HepG2 (cell line): ENCODE measurements around the gene SH2D7. TPM values are rescaled to one million over a fixed set of nuclear protein-coding genes. Genes with fewer than 3 reads are reported as not detected.

Experiments used
- ATAC-seq: fragments of 200-7000 bp; cut with Tn5 transposase; 3 replicates; pipeline ENCODE4 v1.9.1; 2020; ENCODE audit warnings: mild to moderate bottlenecking, moderate library complexity
- BruUV-seq: library from RNA; stranded (reverse); fragments of 400-500 nt; replicated peaks from 2 replicates; lab custom pipeline; 2021; lab: Mats Ljungman, UMichigan
- CTCF ChIA-PET: fragments of 300-600 bp; formaldehyde crosslinking; extraction: SDS; loops from one replicate; lab custom pipeline; 2021; ENCODE audit warnings: low total read pairs, inconsistent platforms, low intra/inter-chr PET ratio; lab: Yijun Ruan, JAX
- POLR2A ChIA-PET: fragments of 350-600 bp; sonication (Branson Sonifier 250); formaldehyde crosslinking; loops from one replicate; lab custom pipeline; 2020; ENCODE audit warnings: antibody characterized with exemption, inconsistent platforms; lab: Yijun Ruan, JAX
- DNase-seq: peaks from one replicate; pipeline ENCODE4 v3.0.0-alpha.2; 2015; ENCODE audit warnings: low spot score
- FAIRE-seq: peaks from 3 replicates; lab custom pipeline; 2011; peaks lifted over from hg19 to GRCh38; lab: Jason Lieb, UNC
- H2AFZ ChIP-seq: one replicate; pipeline ENCODE4 v1.6.1; 2011; ENCODE audit warnings: low read length, inconsistent platforms
- H3K27ac ChIP-seq: fragments of 300-600 bp; 3 replicates; pipeline ENCODE4 v1.8.0; 2011; ENCODE audit warnings: mixed run types, mild to moderate bottlenecking, mixed read lengths, low read length, inconsistent platforms; ENCODE audit not compliant: insufficient read depth; ENCODE audit errors: extremely low read length
- H3K27me3 ChIP-seq, 2 experiments: fragments of 200-600 bp in 1 of 2; 2 replicates in 1 of 2; 3 replicates in 1 of 2; pipeline versions ENCODE4 v1.6.0 to v1.8.0; 2011; ENCODE audit warnings: low read length in 2 of 2, mild to moderate bottlenecking in 2 of 2, moderate library complexity in 2 of 2, inconsistent platforms in 1 of 2; ENCODE audit not compliant: insufficient read depth in 2 of 2, control insufficient read depth in 1 of 2
- H3K36me3 ChIP-seq, 2 experiments: fragments of 200-600 bp in 1 of 2; replicated peaks in 1 of 2; 2 replicates in 1 of 2; 3 replicates in 1 of 2; pipeline versions ENCODE4 v1.5.1 to v1.8.0; 2011; ENCODE audit warnings: low read length in 2 of 2, inconsistent platforms in 1 of 2; ENCODE audit not compliant: insufficient read depth in 2 of 2, control insufficient read depth in 1 of 2
- H3K4me1 ChIP-seq: 2 replicates; pipeline ENCODE4 v1.5.1; 2012; ENCODE audit warnings: low read length, inconsistent platforms; ENCODE audit not compliant: insufficient read depth
- H3K4me2 ChIP-seq: 2 replicates; pipeline ENCODE4 v1.6.0; 2011; ENCODE audit warnings: low read depth, low read length, inconsistent platforms
- H3K4me3 ChIP-seq, 3 experiments: fragments of 200-600 bp in 1 of 3; sonication (generic), shearing (Covaris generic) in 1 of 3; replicated peaks in 1 of 3; 2 replicates each; pipeline ENCODE4 v1.5.1; 2011 to 2016; ENCODE audit warnings: low read length in 3 of 3, inconsistent platforms in 2 of 3, low read depth in 2 of 3, mild to moderate bottlenecking in 2 of 3, control low read depth in 1 of 3, mixed read lengths in 1 of 3; ENCODE audit not compliant: insufficient read depth in 1 of 3
- H3K79me2 ChIP-seq: one replicate; pipeline ENCODE4 v1.6.1; 2011; ENCODE audit warnings: low read length, inconsistent platforms; ENCODE audit not compliant: insufficient read depth
- H3K9ac ChIP-seq: 2 replicates; pipeline ENCODE4 v1.6.0; 2011; ENCODE audit warnings: mild to moderate bottlenecking, low read depth, low read length, inconsistent platforms; ENCODE audit not compliant: insufficient read depth
- H3K9me3 ChIP-seq: 2 replicates; pipeline ENCODE4 v1.5.1; 2012; ENCODE audit warnings: mild to moderate bottlenecking, low read length
- H4K20me1 ChIP-seq: 2 replicates; pipeline ENCODE4 v1.6.0; 2011; ENCODE audit warnings: inconsistent platforms, mild to moderate bottlenecking, low read length, moderate library complexity; ENCODE audit not compliant: insufficient read depth
- CBFB ChIP-seq: sonication (generic); formaldehyde crosslinking; IDR thresholded peaks from 2 replicates; pipeline ENCODE4 v1.4.0; 2020; ENCODE audit warnings: missing genetic modification reagents
- MAF1 ChIP-seq: sonication (generic); formaldehyde crosslinking; IDR thresholded peaks from 2 replicates; pipeline ENCODE4 v1.5.0; 2020; ENCODE audit warnings: missing genetic modification reagents, borderline replicate concordance
- MLXIP ChIP-seq: sonication (generic); formaldehyde crosslinking; IDR thresholded peaks from 2 replicates; pipeline ENCODE4 v1.9.0; 2021; ENCODE audit warnings: missing genetic modification reagents, borderline replicate concordance
- NFIB ChIP-seq: sonication (generic); formaldehyde crosslinking; IDR thresholded peaks from 2 replicates; pipeline ENCODE4 v1.9.0; 2021; ENCODE audit warnings: missing genetic modification reagents, mild to moderate bottlenecking, borderline replicate concordance
- NR2C2 ChIP-seq: sonication (generic); formaldehyde crosslinking; IDR thresholded peaks from 2 replicates; pipeline ENCODE4 v1.4.0; 2020; ENCODE audit warnings: missing genetic modification reagents, mild to moderate bottlenecking, moderate library complexity, borderline replicate concordance
- POLR2A ChIP-seq, 2 experiments: IDR thresholded peaks; 2 replicates each; pipeline ENCODE4 v1.6.1; 2011; ENCODE audit warnings: low read depth in 2 of 2, low read length in 2 of 2, mild to moderate bottlenecking in 1 of 2, moderate library complexity in 1 of 2; ENCODE audit not compliant: insufficient read depth in 1 of 2
- SIX1 ChIP-seq: sonication (generic); formaldehyde crosslinking; IDR thresholded peaks from 2 replicates; pipeline ENCODE4 v1.4.0; 2020; ENCODE audit warnings: missing genetic modification reagents, borderline replicate concordance
- ZBTB3 ChIP-seq: sonication (generic); formaldehyde crosslinking; IDR thresholded peaks from 2 replicates; pipeline ENCODE4 v1.4.0; 2020; ENCODE audit warnings: low read depth, mild to moderate bottlenecking, moderate library complexity, missing genetic modification reagents, borderline replicate concordance
- ZNF564 ChIP-seq: sonication (generic); formaldehyde crosslinking; IDR thresholded peaks from 2 replicates; pipeline ENCODE4 v1.8.1; 2023; ENCODE audit warnings: mild to moderate bottlenecking, missing genetic modification reagents
- ZNF580 ChIP-seq: IDR thresholded peaks from 2 replicates; pipeline ENCODE4 v1.6.1; 2016; ENCODE audit warnings: low read depth, borderline replicate concordance
- ZNF737 ChIP-seq: sonication (generic); formaldehyde crosslinking; IDR thresholded peaks from 2 replicates; pipeline ENCODE4 v1.5.0; 2020; ENCODE audit warnings: missing genetic modification reagents, mild to moderate bottlenecking, borderline replicate concordance
- ZNF770 ChIP-seq: sonication (generic); formaldehyde crosslinking; IDR thresholded peaks from 2 replicates; pipeline ENCODE4 v1.5.0; 2020; ENCODE audit warnings: mild to moderate bottlenecking, missing genetic modification reagents
- WGBS: methylation state at CpG from one replicate; pipeline ENCODE4 v1.1.6; 2017; ENCODE audit warnings: low lambda C conversion rate; 5-methylcytosine and 5-hydroxymethylcytosine counted together
- in situ Hi-C: cut with HindIII; loops from 2 replicates; pipeline ENCODE4 v1.10.0; 2017; ENCODE audit warnings: low pct_unique_long_range_greater_than_20kb; ENCODE audit not compliant: extremely low pct_ligation_motif_present
- intact Hi-C: fragments of 100-400 bp; cut with micrococcal nuclease; formaldehyde crosslinking; loops from one replicate; pipeline ENCODE4 v1.10.0; 2022; ENCODE audit not compliant: unreplicated experiment
- polyA plus RNA-seq, 8 experiments: library from polyadenylated mRNA; depleted of rRNA in 3 of 8; stranded (reverse) in 7 of 8; unstranded in 1 of 8; fragments of >200 nt; fragmentation: Illumina TruSeq in 4 of 8; extraction: Trizol in 4 of 8; gene quantifications; 2 replicates each; pipeline versions ENCODE4 v1.2.1 to v1.2.3, GENCODE V29; 2011 to 2016; ENCODE audit warnings: low read depth in 4 of 8, missing spikeins in 1 of 8, mixed read lengths in 1 of 8; ENCODE audit not compliant: insufficient read depth in 1 of 8
- total RNA-seq, 5 experiments: library from RNA; depleted of rRNA; stranded (reverse); fragments of >200 nt; fragmentation: Illumina TruSeq; extraction: Trizol; gene quantifications; 2 replicates each; pipeline ENCODE4 v1.2.3, GENCODE V29; 2016; ENCODE audit warnings: low read depth in 1 of 5

The SH2D7 gene
- total and polyA plus RNA-seq, 2 of the 13 experiments (the other 11 are each of a cell fraction or from before 2014, with no cell fraction given): not detected

- FAIRE-seq: no peak
- in situ Hi-C loops (no loop called here), intact Hi-C loops (no loop called here)
- no peak for TF ChIP-seq NFIB (CRISPR knock-in tag)
- no peaks in the 10 kb centered on the region for H4K20me1 ChIP-seq
- 86% methylated on average over 5 of the region's 5 CpGs for WGBS
- CTCF ChIA-PET: no interaction called here
- POLR2A ChIA-PET: no interaction called here
- H3K4me2 ChIP-seq: no peak overlapping the region
- H3K27ac ChIP-seq: no peak overlapping the region
- H3K4me1 ChIP-seq: 0 out of 2 replicates have a peak, but pooled peaks cover 14% of the 10 kb centered on the region
- H3K36me3 ChIP-seq: peaks cover 3 to 12% of the 10 kb centered on the region in 2 experiments; a peak in 3 of 5 replicates
- H3K79me2 ChIP-seq: no peaks in the 10 kb centered on the region
- no peak overlapping the region for H3K4me3 ChIP-seq
- no TSS peak for BruUV-seq
- H3K27me3 ChIP-seq: no peaks in the 10 kb centered on the region
- no peak overlapping the region for H2AFZ ChIP-seq
- no peaks in the 10 kb centered on the region for H3K9me3 ChIP-seq
- ATAC-seq: no peak
- H3K9ac ChIP-seq: no peak overlapping the region
- no peak for DNase-seq
These were observed 47.8 kb upstream of the SH2D7 start for GRCh38 chr15:78044407-78045155.

DNA sequence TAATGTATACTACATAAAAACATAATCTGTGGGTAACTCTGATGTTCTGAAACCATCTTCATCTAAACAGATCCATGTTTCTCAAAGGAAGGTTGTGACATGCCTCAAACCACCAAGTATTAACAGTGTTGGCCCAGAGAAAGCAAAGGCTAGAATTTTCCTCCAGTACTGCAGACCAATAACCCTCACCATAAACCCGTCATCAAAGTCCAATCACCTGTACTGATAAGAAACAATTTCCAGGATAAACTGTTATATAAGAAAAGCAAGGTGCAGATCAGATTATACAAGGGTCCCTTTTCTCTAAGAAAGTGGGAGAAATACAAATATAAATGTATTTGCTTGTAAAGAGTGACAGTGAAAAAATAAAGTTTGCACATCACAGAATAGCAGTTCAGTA lies 47.2 kb upstream of the SH2D7 start:
- DNase-seq: no peak
- no peak overlapping the region for H2AFZ ChIP-seq
- ChIA-PET POLR2A (no interaction called here), CTCF (no interaction called here)
- peaks cover 3 to 12% of the 10 kb centered on the region in 2 experiments; a peak in 3 of 5 replicates for H3K36me3 ChIP-seq
- H3K4me3 ChIP-seq: no peak overlapping the region
- no peaks in the 10 kb centered on the region for H3K79me2 ChIP-seq
- no peaks in the 10 kb centered on the region for H3K9me3 ChIP-seq
- ATAC-seq: no peak
- H4K20me1 ChIP-seq: no peaks in the 10 kb centered on the region
- no peak overlapping the region for H3K27ac ChIP-seq
- no TSS peak for BruUV-seq
- intact Hi-C loops: no loop called here
- in situ Hi-C loops: no loop called here
- no peak overlapping the region for H3K4me2 ChIP-seq
- no peak for FAIRE-seq
- no peak overlapping the region for H3K9ac ChIP-seq
- H3K27me3 ChIP-seq: no peaks in the 10 kb centered on the region
- WGBS: 100% methylated on average over 1 of the region's 1 CpG
- 0 out of 2 replicates have a peak, but pooled peaks cover 14% of the 10 kb centered on the region for H3K4me1 ChIP-seq
- TF ChIP-seq MAF1 (CRISPR knock-in tag) (no peak), CBFB (CRISPR knock-in tag) (no peak), MLXIP (CRISPR knock-in tag) (no peak), ZNF564 (CRISPR knock-in tag) (no peak), ZNF737 (CRISPR knock-in tag) (no peak), SIX1 (CRISPR knock-in tag) (no peak), POLR2A (IDR thresholded peaks at IDR 0.05; ENCODE audit: insufficient read depth in 1 of 2, low read depth in 2 of 2, low read length in 2 of 2) (no peak), ZBTB3 (CRISPR knock-in tag) (no peak), ZNF770 (no peak), NR2C2 (CRISPR knock-in tag) (no peak), ZNF580 (CRISPR knock-in tag) (no peak)
